CD4-positive, alpha-beta memory T cell (primary cell): ENCODE measurements around the gene DLG5. TPM values are rescaled to one million over a fixed set of nuclear protein-coding genes. Genes with fewer than 3 reads are reported as not detected.
A peak's percentile ranks its signal among the peaks of the same experiment; 100 is the strongest.

ENCODE experiments used
- CTCF ChIA-PET: fragments of 350-600 bp; sonication (Branson Sonifier 250); formaldehyde crosslinking; loops from one replicate; lab custom pipeline; 2021; ENCODE audit warnings: inconsistent platforms; ENCODE audit not compliant: partially characterized antibody; lab: Charles Lee
- POLR2A ChIA-PET: fragments of 350-600 bp; sonication (Branson Sonifier 250); formaldehyde crosslinking; loops from one replicate; lab custom pipeline; 2021; ENCODE audit not compliant: partially characterized antibody; lab: Charles Lee
- DNase-seq, 5 donors: peaks; one replicate each; pipeline versions ENCODE4 v3.0.0 to v3.0.0-alpha.2; 2020 to 2022; ENCODE audit warnings: mixed read lengths in 1 of 5
- H3K27ac ChIP-seq: one replicate; pipeline ENCODE4 v1.7.0; 2013; ENCODE audit warnings: low read depth, low read length
- H3K27me3 ChIP-seq: 2 replicates; pipeline ENCODE4 v1.7.0; 2013; ENCODE audit warnings: mild to moderate bottlenecking, low read length, moderate library complexity; ENCODE audit not compliant: insufficient read depth
- H3K36me3 ChIP-seq: 2 replicates; pipeline ENCODE4 v1.7.0; 2013; ENCODE audit warnings: mild to moderate bottlenecking, low read length, moderate library complexity; ENCODE audit not compliant: insufficient read depth
- H3K4me1 ChIP-seq: 2 replicates; pipeline ENCODE4 v1.7.0; 2013; ENCODE audit warnings: mild to moderate bottlenecking, low read length, moderate library complexity; ENCODE audit not compliant: insufficient read depth
- H3K4me3 ChIP-seq, 2 donors: one replicate each; pipeline ENCODE4 v1.7.0; 2013; ENCODE audit warnings: low read length in 2 of 2, mild to moderate bottlenecking in 1 of 2
- H3K9me3 ChIP-seq, 2 donors: one replicate each; pipeline ENCODE4 v1.7.0; 2013; ENCODE audit warnings: low read length in 2 of 2, control low read depth in 1 of 2; ENCODE audit not compliant: control insufficient read depth in 1 of 2
- H3K27ac Mint-ChIP-seq, 7 donors: one replicate each; pipeline ENCODE4 v1.8.0; 2020 to 2021; ENCODE audit warnings: mixed read lengths in 7 of 7, mild to moderate bottlenecking in 6 of 7, inconsistent platforms in 3 of 7, moderate library complexity in 3 of 7
- H3K27me3 Mint-ChIP-seq, 2 donors: one replicate each; pipeline ENCODE4 v1.8.0; 2020 to 2021; ENCODE audit warnings: mixed read lengths in 2 of 2
- H3K36me3 Mint-ChIP-seq, 2 donors: one replicate each; pipeline ENCODE4 v1.8.0; 2020 to 2021; ENCODE audit warnings: mixed read lengths in 2 of 2, inconsistent platforms in 1 of 2, mild to moderate bottlenecking in 1 of 2
- H3K4me1 Mint-ChIP-seq, 4 donors: one replicate each; pipeline ENCODE4 v1.8.0; 2020 to 2021; ENCODE audit warnings: mixed read lengths in 4 of 4, mild to moderate bottlenecking in 1 of 4
- H3K4me3 Mint-ChIP-seq, 8 donors: one replicate each; pipeline ENCODE4 v1.8.0; 2020 to 2021; ENCODE audit warnings: mixed read lengths in 8 of 8, mild to moderate bottlenecking in 7 of 8, moderate library complexity in 6 of 8, inconsistent platforms in 3 of 8
- H3K9me3 Mint-ChIP-seq, 8 donors: one replicate each; pipeline ENCODE4 v1.8.0; 2020 to 2021; ENCODE audit warnings: mixed read lengths in 8 of 8, mild to moderate bottlenecking in 5 of 8, inconsistent platforms in 3 of 8, moderate library complexity in 1 of 8
- intact Hi-C: fragments of 100-400 bp; cut with micrococcal nuclease; formaldehyde crosslinking; loops from one replicate; pipeline ENCODE4 v1.15.1; 2023
- polyA plus RNA-seq, 2 donors: library from polyadenylated mRNA; unstranded; fragments of 300-500 nt; fragmentation: Illumina TruSeq; gene quantifications; one replicate each; pipeline ENCODE4 v1.2.3, GENCODE V29; 2021
- total RNA-seq, 2 experiments: library from RNA; stranded (reverse); gene quantifications; one replicate each; pipeline ENCODE4 v1.2.3, GENCODE V29; 2021

DLG5 gene
- total and polyA plus RNA-seq, 4 experiments from 2014 or later: 0.13 to 3.2 (median 2.7) TPM; not detected in 1

- H3K4me1 ChIP-seq: no peaks in the 10 kb centered on the region
- ChIA-PET CTCF (interaction anchor here (1.0 to 4.1 kb wide), 3 partner anchors 18 to 108 kb away, joined by 3 to 16 read pairs (median 4); no protein-coding TSS in a partner anchor), POLR2A (interaction anchor here (0.7 kb wide), 1 partner anchor 13 kb away, joined by 5 read pairs; no protein-coding TSS in a partner anchor)
- no peaks in the 10 kb centered on the region for H3K36me3 ChIP-seq
- Mint-ChIP-seq H3K27me3 (no peaks in the 10 kb centered on the region), H3K9me3 (peaks cover 0 to 3% (median 0%) of the 10 kb centered on the region in 8 donors), H3K4me1 (peaks cover 0 to 7% (median 2%) of the 10 kb centered on the region in 4 donors), H3K4me3 (no peak overlapping the region), H3K36me3 (peaks cover 0 to 2% of the 10 kb centered on the region in 2 donors), H3K27ac (no peak overlapping the region)
- H3K27me3 ChIP-seq: no peaks in the 10 kb centered on the region
- no peak for DNase-seq
- intact Hi-C loops: no loop called here
- no peaks in the 10 kb centered on the region for H3K9me3 ChIP-seq
- no peak overlapping the region for H3K27ac ChIP-seq
- no peak overlapping the region for H3K4me3 ChIP-seq
Observed at GRCh38 chr10:77819210-77820112, 107.1 kb downstream of the DLG5 start.

- H3K9me3 ChIP-seq: no peaks in the 10 kb centered on the region
- H3K4me1 ChIP-seq: no peaks in the 10 kb centered on the region
- Mint-ChIP-seq H3K27ac (peak overlapping the region in 3 of 7 donors; percentile 20 to 72 (median 47)), H3K9me3 (peaks cover 0 to 3% (median 0%) of the 10 kb centered on the region in 8 donors), H3K4me1 (peaks cover 0 to 7% (median 2%) of the 10 kb centered on the region in 4 donors), H3K36me3 (no peaks in the 10 kb centered on the region), H3K27me3 (no peaks in the 10 kb centered on the region), H3K4me3 (no peak overlapping the region)
- H3K27ac ChIP-seq: no peak overlapping the region
- DNase-seq: no peak
- ChIA-PET POLR2A (no interaction called here), CTCF (interaction anchor here (4.1 kb wide), 1 partner anchor 19 kb away, joined by 16 read pairs; no protein-coding TSS in a partner anchor)
- H3K27me3 ChIP-seq: no peaks in the 10 kb centered on the region
- intact Hi-C loops: no loop called here
- no peak overlapping the region for H3K4me3 ChIP-seq
- no peaks in the 10 kb centered on the region for H3K36me3 ChIP-seq
Observed at GRCh38 chr10:77818378-77818777, 108.2 kb downstream of the DLG5 start.

- Mint-ChIP-seq H3K36me3 (no peaks in the 10 kb centered on the region), H3K27me3 (no peaks in the 10 kb centered on the region), H3K4me3 (no peak overlapping the region), H3K9me3 (peaks cover 0 to 3% (median 0%) of the 10 kb centered on the region in 8 donors), H3K4me1 (peaks cover 0 to 7% (median 2%) of the 10 kb centered on the region in 4 donors), H3K27ac (no peak overlapping the region)
- Histone ChIP-seq H3K4me1 (no peaks in the 10 kb centered on the region), H3K27me3 (no peaks in the 10 kb centered on the region), H3K4me3 (no peak overlapping the region), H3K36me3 (no peaks in the 10 kb centered on the region), H3K27ac (no peak overlapping the region), H3K9me3 (no peaks in the 10 kb centered on the region)
- DNase-seq: no peak
- CTCF ChIA-PET: no interaction called here
- POLR2A ChIA-PET: no interaction called here
- intact Hi-C loops: no loop called here
Observed at GRCh38 chr10:77817541-77817940, 109.0 kb downstream of the DLG5 start.

- peaks cover 0 to 7% (median 2%) of the 10 kb centered on the region in 4 donors for H3K4me1 Mint-ChIP-seq
- H3K27me3 Mint-ChIP-seq: no peaks in the 10 kb centered on the region
- H3K36me3 Mint-ChIP-seq: no peaks in the 10 kb centered on the region
- Histone ChIP-seq H3K9me3 (no peaks in the 10 kb centered on the region), H3K27ac (no peak overlapping the region), H3K27me3 (no peaks in the 10 kb centered on the region), H3K4me3 (no peak overlapping the region), H3K4me1 (no peaks in the 10 kb centered on the region), H3K36me3 (no peaks in the 10 kb centered on the region)
- intact Hi-C loops: no loop called here
- ChIA-PET POLR2A (no interaction called here), CTCF (interaction anchor here (0.9 to 1.6 kb wide), 3 partner anchors 11 to 22 kb away, joined by 3 to 5 read pairs (median 5); no protein-coding TSS in a partner anchor)
- no peak for DNase-seq
- H3K4me3 Mint-ChIP-seq: no peak overlapping the region
- peak overlapping the region in 1 of 7 donors; percentile 44 for H3K27ac Mint-ChIP-seq
- peaks cover 0 to 3% (median 0%) of the 10 kb centered on the region in 8 donors for H3K9me3 Mint-ChIP-seq
Observed at GRCh38 chr10:77816311-77816710, 110.2 kb downstream of the DLG5 start.

- CTCF ChIA-PET: interaction anchor here (0.8 kb wide), 1 partner anchor 16 kb away, joined by 3 read pairs; no protein-coding TSS in a partner anchor
- no peaks in the 10 kb centered on the region for H3K4me1 Mint-ChIP-seq
- H3K4me3 Mint-ChIP-seq: no peak overlapping the region
- H3K9me3 Mint-ChIP-seq: no peaks in the 10 kb centered on the region
- H3K27me3 Mint-ChIP-seq: no peaks in the 10 kb centered on the region
- H3K27ac Mint-ChIP-seq: no peak overlapping the region
- Histone ChIP-seq H3K9me3 (no peaks in the 10 kb centered on the region), H3K4me1 (no peaks in the 10 kb centered on the region), H3K4me3 (no peak overlapping the region), H3K36me3 (no peaks in the 10 kb centered on the region), H3K27me3 (no peaks in the 10 kb centered on the region), H3K27ac (no peak overlapping the region)
- no peak for DNase-seq
- POLR2A ChIA-PET: no interaction called here
- H3K36me3 Mint-ChIP-seq: no peaks in the 10 kb centered on the region
- intact Hi-C loops: no loop called here
Observed at GRCh38 chr10:77812741-77813140, 113.8 kb downstream of the DLG5 start.

DNA sequence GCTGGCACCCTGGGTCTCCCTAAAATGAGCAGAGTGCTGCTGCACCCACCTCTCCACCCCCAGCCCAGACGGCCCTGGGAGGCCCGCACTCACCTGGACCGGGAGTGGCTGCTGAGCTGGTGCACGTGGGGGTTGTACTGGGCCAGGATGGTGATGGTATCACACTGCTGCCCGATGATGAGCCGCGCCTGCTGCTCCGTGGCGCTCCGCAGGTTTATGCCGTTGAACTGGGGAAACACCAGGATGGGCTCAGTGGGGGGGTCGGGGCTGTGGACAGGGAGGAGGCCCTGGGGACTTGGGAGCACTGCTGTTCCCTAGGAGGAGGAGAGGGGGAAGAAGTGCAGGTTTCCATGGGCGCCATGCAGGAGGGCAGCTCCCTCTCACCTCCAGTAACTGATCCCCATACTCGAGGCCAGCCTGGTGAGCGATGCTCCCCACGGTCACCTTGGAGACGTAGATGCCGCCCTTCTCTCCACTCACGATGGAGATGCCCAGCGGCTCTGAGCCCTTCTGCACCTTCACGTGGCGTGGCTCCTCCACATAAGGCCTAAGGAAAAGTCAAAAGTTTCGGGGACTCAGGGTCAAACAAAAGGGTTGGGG, 114.6 kb downstream of the DLG5 start:
- no peak overlapping the region for H3K27ac ChIP-seq
- H3K4me1 Mint-ChIP-seq: no peaks in the 10 kb centered on the region
- H3K9me3 ChIP-seq: no peaks in the 10 kb centered on the region
- POLR2A ChIA-PET: no interaction called here
- DNase-seq: no peak
- no peaks in the 10 kb centered on the region for H3K36me3 Mint-ChIP-seq
- H3K36me3 ChIP-seq: no peaks in the 10 kb centered on the region
- no peaks in the 10 kb centered on the region for H3K27me3 Mint-ChIP-seq
- intact Hi-C loops: no loop called here
- H3K27ac Mint-ChIP-seq: no peak overlapping the region
- no peaks in the 10 kb centered on the region for H3K4me1 ChIP-seq
- no peak overlapping the region for H3K4me3 Mint-ChIP-seq
- H3K27me3 ChIP-seq: no peaks in the 10 kb centered on the region
- no peak overlapping the region for H3K4me3 ChIP-seq
- CTCF ChIA-PET: no interaction called here
- no peaks in the 10 kb centered on the region for H3K9me3 Mint-ChIP-seq
